NCI-H1105 (cell line): Measurements from ENCODE around the gene AKR1B1.

Source experiments
- DNase-seq: peaks from one replicate; lab custom pipeline; 2025; lab: John Stamatoyannopoulos, UW

The AKR1B1 gene

DNA sequence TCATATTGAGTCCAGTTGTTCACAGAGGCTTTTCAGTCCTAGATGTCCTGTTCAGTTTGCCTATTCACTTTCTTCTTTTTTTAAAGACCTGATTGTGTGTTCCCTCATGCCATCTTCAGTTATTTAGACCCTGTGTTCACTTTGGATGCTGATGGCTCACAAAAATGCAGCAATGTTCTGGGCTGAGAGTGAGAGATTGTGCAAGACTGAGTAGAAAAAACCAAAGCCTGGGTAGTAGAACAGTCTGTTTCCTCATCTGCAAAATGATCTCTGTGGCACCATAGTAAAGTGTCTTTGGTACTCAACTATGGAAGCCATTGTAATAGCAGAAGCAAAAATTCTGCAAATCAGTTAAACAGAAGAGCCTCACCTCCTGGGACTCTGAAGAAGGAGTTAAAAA is 43.2 kb downstream of the AKR1B1 start:
- no peak for DNase-seq

DNA sequence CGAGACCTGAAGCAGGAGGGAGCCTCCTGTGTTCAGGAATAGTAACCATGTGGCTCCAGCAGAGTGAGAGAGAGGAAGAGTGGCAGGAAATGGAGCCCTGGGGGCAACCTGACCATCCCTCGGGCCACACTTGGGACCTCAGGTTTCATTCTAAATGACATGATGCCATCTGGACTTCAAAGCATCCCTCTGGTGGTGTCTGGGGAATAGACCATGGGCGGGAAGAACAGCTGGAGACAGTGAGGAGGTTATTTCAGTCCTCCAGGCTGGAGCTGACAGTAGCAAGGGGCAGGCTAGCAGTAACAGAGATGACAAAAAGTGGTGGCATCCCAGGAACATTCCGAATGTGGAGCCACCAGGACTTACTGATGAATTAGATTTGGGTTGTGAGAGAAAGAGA is 44.8 kb downstream of the AKR1B1 start:
- no peak for DNase-seq

DNA sequence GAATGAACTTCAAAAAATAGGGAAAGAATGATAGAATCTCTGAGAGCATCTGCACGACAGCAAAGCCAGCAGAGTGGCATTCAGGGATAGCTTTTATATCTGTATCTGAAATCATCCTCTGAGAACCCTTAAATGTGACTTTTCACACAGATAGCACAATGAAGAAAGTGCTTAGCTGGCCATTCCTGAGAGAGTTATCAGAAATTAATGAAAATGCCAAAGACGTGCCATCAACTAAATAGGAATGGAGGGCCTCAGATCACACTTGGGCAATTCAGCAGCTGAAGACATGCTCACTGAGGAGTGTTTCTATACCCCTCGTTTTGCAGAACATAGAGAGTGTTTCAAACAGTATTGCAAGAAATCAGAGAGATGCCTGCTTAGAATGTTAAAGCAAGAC is 51.6 kb downstream of the AKR1B1 start:
- no peak for DNase-seq

DNA sequence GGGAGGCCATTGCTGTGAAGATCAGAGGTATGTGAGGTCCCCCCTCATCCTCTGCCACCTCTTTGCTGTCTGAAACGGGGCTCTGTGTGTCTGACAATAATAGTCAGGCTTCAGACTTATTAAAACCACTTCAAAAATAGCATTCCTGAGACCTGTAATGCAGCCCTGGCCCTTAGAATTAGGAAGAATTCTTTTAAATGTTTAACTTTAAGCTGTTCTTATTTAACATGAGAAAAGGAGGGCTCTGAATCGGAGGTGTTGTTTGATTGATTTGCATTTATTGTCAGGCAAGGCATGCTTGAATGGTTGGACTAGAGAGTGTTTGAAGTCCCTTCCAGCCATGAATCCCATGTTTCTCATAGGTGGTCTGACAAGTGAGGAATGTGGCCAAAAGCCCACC is 52.5 kb downstream of the AKR1B1 start:
- no peak for DNase-seq

GRCh38 chr7:134405299-134405698 is 53.6 kb downstream of the AKR1B1 start:
- DNase-seq: no peak

DNA sequence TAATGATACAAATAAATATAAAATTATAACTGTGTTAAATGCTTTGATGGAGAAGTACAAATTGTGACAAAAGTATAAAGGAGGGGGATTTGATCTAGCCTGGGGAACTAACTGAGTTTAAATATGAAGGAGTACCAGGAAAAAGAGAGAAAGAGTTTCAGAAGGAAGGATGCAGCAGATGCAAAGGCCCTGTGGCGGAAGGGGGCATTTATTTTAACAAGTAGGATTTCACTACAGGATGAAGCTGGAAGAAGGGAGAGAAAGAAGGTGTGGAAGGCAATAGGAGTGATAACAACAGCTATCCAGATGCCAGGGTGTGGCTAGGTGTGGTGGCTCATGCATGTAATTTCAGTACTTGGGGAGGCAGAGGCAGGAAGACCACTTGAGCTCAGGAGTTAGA is 55.8 kb downstream of the AKR1B1 start:
- DNase-seq: no peak

DNA sequence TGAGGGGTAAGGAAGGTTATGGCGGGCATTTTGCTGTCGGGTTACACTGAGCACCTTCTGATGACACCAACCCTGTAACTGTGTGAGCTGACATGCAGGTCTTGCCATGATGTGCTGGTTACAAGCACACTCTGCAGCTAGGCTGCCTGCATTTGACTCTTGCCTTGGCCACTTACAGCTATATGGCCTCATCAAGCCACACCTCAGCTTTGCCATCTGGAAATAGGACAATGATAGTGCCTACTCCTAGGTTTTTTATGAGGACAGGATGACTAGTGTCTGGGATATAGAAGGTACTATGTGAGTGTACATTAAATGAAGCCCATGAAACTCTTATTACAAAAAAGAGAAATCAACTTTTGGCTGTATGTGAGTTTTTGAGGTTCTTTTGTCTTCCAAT is 58.0 kb downstream of the AKR1B1 start:
- DNase-seq: no peak

DNA sequence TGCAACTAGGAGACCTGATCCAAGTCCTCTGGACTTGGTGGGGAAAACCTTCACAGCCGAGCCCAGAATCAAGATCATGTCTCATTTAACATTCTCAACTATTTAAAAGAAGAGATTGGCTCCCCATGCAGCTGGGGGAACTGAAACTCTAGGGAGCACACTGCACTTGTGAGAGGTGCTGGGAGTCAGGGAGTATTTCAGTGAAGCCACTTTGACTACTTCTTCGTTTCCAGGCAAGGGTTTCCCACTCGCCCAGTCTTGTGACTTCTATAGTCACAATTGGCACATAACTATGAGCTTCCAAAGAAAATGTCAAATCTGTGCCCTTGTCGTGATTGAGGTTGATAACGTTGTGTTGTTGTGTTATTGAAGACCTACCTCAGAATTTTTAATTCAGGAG is 62.9 kb downstream of the AKR1B1 start:
- no peak for DNase-seq

DNA sequence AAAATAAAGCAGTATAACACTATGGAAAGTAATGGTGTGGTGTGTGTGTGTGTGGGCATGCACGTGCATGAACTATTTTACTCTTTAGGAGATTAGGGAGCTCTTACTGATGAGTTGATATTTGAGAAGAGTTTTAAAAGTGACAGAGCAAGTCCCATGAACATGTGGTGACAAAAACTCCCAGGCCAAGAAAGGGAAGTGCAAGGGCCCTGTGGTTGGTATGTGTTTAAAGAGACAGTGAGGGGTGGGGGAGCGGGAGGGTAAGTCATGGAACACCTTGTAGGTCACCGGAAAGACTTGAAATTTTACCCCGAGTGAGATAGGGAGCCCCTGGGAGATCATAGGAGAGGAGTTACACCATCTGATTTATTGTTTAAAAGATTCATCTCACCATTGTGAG is 63.3 kb downstream of the AKR1B1 start:
- no peak for DNase-seq

DNA sequence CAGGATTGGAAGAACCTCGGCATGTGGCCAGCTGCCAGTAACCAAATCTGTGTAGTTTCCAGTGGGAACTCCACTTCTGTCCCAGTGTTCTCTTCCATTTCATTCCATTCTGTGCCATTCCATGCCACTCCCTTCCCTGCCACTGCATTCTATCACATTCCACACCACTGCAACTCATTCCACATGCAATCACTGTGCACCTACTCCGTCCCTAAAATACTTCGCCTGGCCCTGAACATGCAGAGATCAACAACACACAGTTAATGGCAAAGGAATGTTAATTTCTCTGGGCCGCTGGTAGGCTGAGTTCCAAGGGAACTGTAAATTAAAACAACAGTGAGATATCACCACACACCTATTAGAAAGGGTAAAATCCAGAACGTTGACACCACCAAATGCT is 64.8 kb downstream of the AKR1B1 start:
- DNase-seq: no peak
